ENCODE measurements around the gene FANCC. TPM values are rescaled to one million over a fixed set of nuclear protein-coding genes. Genes with fewer than 3 reads are reported as not detected.

The FANCC gene
- total and polyA plus RNA-seq, 2 donors (not counting 1 experiment from before 2014, with no cell fraction given): 8.9 to 9.0 TPM

DNA sequence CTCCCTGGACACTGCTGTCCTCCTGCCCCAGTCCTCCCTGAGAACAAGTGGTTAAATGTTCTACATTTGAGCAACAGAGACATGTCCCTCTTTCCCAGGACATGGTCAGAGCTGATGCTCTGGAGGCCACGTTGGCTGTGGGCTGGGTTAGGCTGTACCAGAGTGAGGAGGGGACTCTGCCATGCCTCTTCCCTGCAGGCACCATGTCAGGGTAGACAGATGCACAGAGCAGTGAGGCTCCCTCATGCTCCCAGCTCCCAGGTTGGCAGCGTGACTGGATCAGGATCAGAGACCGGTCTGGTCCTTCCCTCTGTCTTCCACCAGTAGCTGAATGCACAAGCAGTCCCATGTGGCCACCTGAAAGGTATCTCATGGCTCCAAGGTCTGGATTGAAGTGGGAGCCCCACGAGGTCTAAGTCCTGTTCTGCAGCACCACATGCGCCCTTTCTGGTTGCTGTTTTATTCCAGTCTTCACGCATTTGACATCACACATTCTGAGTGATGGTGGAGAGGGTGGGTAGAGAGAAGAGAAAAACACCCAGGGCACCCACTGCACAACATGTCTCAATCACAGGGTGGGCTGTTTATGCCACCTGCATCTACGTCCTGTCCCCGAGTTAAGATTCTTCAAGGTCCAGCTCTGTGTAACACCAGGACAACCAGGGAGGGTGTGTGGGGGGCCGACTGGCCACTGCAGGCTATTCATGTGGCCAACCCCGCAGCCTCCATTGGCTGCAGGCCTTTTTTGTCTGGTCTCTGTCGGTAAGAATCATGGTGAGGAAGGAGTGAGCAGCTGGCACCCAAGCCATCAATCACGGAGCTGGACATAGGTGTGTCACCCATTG is 204.9 kb downstream of the FANCC start:
- Histone ChIP-seq H3K9me3 (ENCODE audit: control insufficient read depth, insufficient read depth, low read depth, low read length) (no peaks in the 10 kb centered on the region), H3K4me2 (ENCODE audit: extremely low read depth, insufficient read depth, low read length) (no peak overlapping the region), H3K4me3 (replicated peaks in 1 of 4; ENCODE audit: control extremely low read depth in 1 of 4, insufficient read depth in 1 of 4, low read depth in 3 of 4, low read length in 4 of 4) (no peak overlapping the region), H3K9ac (ENCODE audit: insufficient read depth, low read length) (no peak overlapping the region), H3K79me2 (ENCODE audit: control insufficient read depth, insufficient read depth, low read length) (no peaks in the 10 kb centered on the region), H4K20me1 (ENCODE audit: control insufficient read depth, extremely low read depth, insufficient read depth, low read length) (no peaks in the 10 kb centered on the region), H3K4me1 (ENCODE audit: control insufficient read depth, extremely low read depth, insufficient read depth, low read length) (no peaks in the 10 kb centered on the region), H3K27me3 (ENCODE audit: control insufficient read depth, insufficient read depth, low read length) (no peaks in the 10 kb centered on the region), H3K27ac (ENCODE audit: insufficient read depth, low read length) (no peak overlapping the region), H3K36me3 (ENCODE audit: control insufficient read depth, insufficient read depth, low read length) (peaks cover 11% of the 10 kb centered on the region), H2AFZ (ENCODE audit: low read length) (no peak overlapping the region)
- no peak for TF ChIP-seq EZH2 (IDR thresholded peaks at IDR 0.05; ENCODE audit: low read length, missing control alignments)
- TF ChIP-seq, protein P1, sequence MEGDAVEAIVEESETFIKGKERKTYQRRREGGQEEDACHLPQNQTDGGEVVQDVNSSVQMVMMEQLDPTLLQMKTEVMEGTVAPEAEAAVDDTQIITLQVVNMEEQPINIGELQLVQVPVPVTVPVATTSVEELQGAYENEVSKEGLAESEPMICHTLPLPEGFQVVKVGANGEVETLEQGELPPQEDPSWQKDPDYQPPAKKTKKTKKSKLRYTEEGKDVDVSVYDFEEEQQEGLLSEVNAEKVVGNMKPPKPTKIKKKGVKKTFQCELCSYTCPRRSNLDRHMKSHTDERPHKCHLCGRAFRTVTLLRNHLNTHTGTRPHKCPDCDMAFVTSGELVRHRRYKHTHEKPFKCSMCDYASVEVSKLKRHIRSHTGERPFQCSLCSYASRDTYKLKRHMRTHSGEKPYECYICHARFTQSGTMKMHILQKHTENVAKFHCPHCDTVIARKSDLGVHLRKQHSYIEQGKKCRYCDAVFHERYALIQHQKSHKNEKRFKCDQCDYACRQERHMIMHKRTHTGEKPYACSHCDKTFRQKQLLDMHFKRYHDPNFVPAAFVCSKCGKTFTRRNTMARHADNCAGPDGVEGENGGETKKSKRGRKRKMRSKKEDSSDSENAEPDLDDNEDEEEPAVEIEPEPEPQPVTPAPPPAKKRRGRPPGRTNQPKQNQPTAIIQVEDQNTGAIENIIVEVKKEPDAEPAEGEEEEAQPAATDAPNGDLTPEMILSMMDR (conservative IDR thresholded peaks at IDR 0.05 in 1 of 2, IDR thresholded peaks at IDR 0.05 in 1 of 2; ENCODE audit: low read depth in 1 of 2, low read length in 2 of 2): no peak
- DNase-seq (ENCODE audit: low read depth in 2 of 2): no peak

DNA sequence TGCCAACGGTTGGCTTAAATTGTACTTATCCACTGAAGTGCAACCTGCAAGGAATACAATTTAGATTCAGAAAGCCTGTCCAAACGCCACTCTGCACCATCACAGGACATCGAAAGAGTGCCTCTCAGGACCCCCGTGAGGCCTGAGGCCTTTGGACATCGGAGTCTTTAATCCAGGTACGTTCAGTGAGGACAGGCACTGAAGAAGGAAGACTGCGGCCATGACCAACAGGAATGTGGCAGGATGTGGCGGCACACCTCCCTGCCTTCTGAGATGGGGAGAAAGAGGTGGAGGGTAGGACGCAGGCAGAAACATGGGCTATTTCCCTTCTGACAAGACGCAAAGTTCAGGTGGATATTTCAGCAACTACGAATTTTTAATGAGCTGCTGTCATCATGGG is 205.8 kb downstream of the FANCC start:
- H4K20me1 ChIP-seq (ENCODE audit: control insufficient read depth, extremely low read depth, insufficient read depth, low read length): no peaks in the 10 kb centered on the region
- H3K9ac ChIP-seq (ENCODE audit: insufficient read depth, low read length): no peak overlapping the region
- H3K9me3 ChIP-seq (ENCODE audit: control insufficient read depth, insufficient read depth, low read depth, low read length): no peaks in the 10 kb centered on the region
- H3K27me3 ChIP-seq (ENCODE audit: control insufficient read depth, insufficient read depth, low read length): no peaks in the 10 kb centered on the region
- H3K79me2 ChIP-seq (ENCODE audit: control insufficient read depth, insufficient read depth, low read length): no peaks in the 10 kb centered on the region
- TF ChIP-seq, protein P1 (conservative IDR thresholded peaks at IDR 0.05 in 1 of 2, IDR thresholded peaks at IDR 0.05 in 1 of 2; ENCODE audit: low read depth in 1 of 2, low read length in 2 of 2): no peak
- no peak for TF ChIP-seq EZH2 (IDR thresholded peaks at IDR 0.05; ENCODE audit: low read length, missing control alignments)
- H3K4me3 ChIP-seq (replicated peaks in 1 of 4; ENCODE audit: control extremely low read depth in 1 of 4, insufficient read depth in 1 of 4, low read depth in 3 of 4, low read length in 4 of 4): no peak overlapping the region
- peaks cover 12% of the 10 kb centered on the region for H3K36me3 ChIP-seq (ENCODE audit: control insufficient read depth, insufficient read depth, low read length)
- no peak for DNase-seq (ENCODE audit: low read depth in 2 of 2)
- H3K4me2 ChIP-seq (ENCODE audit: extremely low read depth, insufficient read depth, low read length): no peak overlapping the region
- H3K27ac ChIP-seq (ENCODE audit: insufficient read depth, low read length): no peak overlapping the region
- no peak overlapping the region for H2AFZ ChIP-seq (ENCODE audit: low read length)
- H3K4me1 ChIP-seq (ENCODE audit: control insufficient read depth, extremely low read depth, insufficient read depth, low read length): peaks cover 2% of the 10 kb centered on the region

DNA sequence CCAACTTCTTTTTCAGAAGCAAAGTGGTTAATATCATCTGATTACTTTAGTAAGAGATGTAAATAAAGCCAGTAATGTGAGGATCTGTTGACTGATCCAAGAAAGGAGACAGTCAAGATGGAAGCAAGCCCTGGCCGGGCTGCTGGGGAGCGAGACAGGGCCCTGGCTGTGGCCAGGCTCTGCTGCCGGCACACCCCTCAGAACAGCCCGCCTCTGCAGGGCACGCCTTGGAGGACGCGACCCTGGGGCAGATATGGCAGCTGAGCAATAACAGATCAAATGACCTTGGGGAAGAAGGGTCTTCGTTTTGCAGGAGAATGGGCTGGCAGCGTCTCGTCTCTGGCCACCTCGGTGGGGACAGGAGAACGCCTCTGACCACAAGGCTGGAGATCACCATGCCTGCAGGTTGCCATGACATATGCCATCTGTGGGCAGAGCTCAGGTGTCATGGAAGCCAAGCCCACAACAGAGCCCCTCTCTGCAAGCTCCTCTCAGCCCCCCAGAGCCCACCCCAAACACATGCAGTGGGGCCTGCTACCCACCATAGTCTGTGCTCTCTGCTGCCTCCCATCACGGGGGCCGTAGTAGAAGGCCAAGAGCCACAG is 206.5 kb downstream of the FANCC start:
- Histone ChIP-seq H3K9me3 (ENCODE audit: control insufficient read depth, insufficient read depth, low read depth, low read length) (no peaks in the 10 kb centered on the region), H3K4me2 (ENCODE audit: extremely low read depth, insufficient read depth, low read length) (no peak overlapping the region), H3K79me2 (ENCODE audit: control insufficient read depth, insufficient read depth, low read length) (no peaks in the 10 kb centered on the region), H2AFZ (ENCODE audit: low read length) (no peak overlapping the region), H3K9ac (ENCODE audit: insufficient read depth, low read length) (no peak overlapping the region), H3K4me1 (ENCODE audit: control insufficient read depth, extremely low read depth, insufficient read depth, low read length) (peaks cover 2% of the 10 kb centered on the region), H3K27ac (ENCODE audit: insufficient read depth, low read length) (no peak overlapping the region), H3K27me3 (ENCODE audit: control insufficient read depth, insufficient read depth, low read length) (no peaks in the 10 kb centered on the region), H3K36me3 (ENCODE audit: control insufficient read depth, insufficient read depth, low read length) (peaks cover 12% of the 10 kb centered on the region), H3K4me3 (replicated peaks in 1 of 4; ENCODE audit: control extremely low read depth in 1 of 4, insufficient read depth in 1 of 4, low read depth in 3 of 4, low read length in 4 of 4) (no peak overlapping the region), H4K20me1 (ENCODE audit: control insufficient read depth, extremely low read depth, insufficient read depth, low read length) (no peaks in the 10 kb centered on the region)
- DNase-seq (ENCODE audit: low read depth in 2 of 2): no peak
- TF ChIP-seq EZH2 (IDR thresholded peaks at IDR 0.05; ENCODE audit: low read length, missing control alignments): no peak
- TF ChIP-seq, protein P1 (conservative IDR thresholded peaks at IDR 0.05 in 1 of 2, IDR thresholded peaks at IDR 0.05 in 1 of 2; ENCODE audit: low read depth in 1 of 2, low read length in 2 of 2): no peak
